Stimulated activated CD4-positive, alpha-beta T cell treated with anti-CD3 and anti-CD28 coated beads, Interleukin-1b, Interleukin-23, amount 100 ng/mL, for 48 hours (primary cell): ENCODE results near the gene SFRP2.

Source experiments
- DNase-seq: peaks from one replicate; pipeline ENCODE4 v3.0.0-alpha.2; 2020

SFRP2 gene

GRCh38 chr4:153792618-153793247 lies 3.9 kb upstream of the SFRP2 start:
- no peak for DNase-seq

- DNase-seq: peak; percentile 50
Observed at GRCh38 chr4:153791746-153792617, 3.1 kb upstream of the SFRP2 start.

GRCh38 chr4:153790962-153791551 lies 2.2 kb upstream of the SFRP2 start:
- DNase-seq: peak; percentile 34

GRCh38 chr4:153790500-153790865 lies 1.6 kb upstream of the SFRP2 start:
- DNase-seq: no peak

GRCh38 chr4:153789741-153790499 lies 1.0 kb upstream of the SFRP2 start:
- no peak for DNase-seq

GRCh38 chr4:153788051-153788412 lies 851 bp downstream of the SFRP2 start:
- DNase-seq: no peak

GRCh38 chr4:153787575-153787974 lies 1.3 kb downstream of the SFRP2 start:
- DNase-seq: no peak

- no peak for DNase-seq
Observed at GRCh38 chr4:153787061-153787560, 1.8 kb downstream of the SFRP2 start.

- no peak for DNase-seq
Observed at GRCh38 chr4:153785910-153786721, 2.8 kb downstream of the SFRP2 start.

- DNase-seq: no peak
Observed at GRCh38 chr4:153784166-153784699, 4.7 kb downstream of the SFRP2 start.

- no peak for DNase-seq
Observed at GRCh38 chr4:153782581-153782980, 6.3 kb downstream of the SFRP2 start.

GRCh38 chr4:153781717-153782416 lies 7.0 kb downstream of the SFRP2 start:
- DNase-seq: no peak

- DNase-seq: no peak
Observed at GRCh38 chr4:153781280-153781679, 7.6 kb downstream of the SFRP2 start.

GRCh38 chr4:153780876-153781275 lies 8.0 kb downstream of the SFRP2 start:
- no peak for DNase-seq

GRCh38 chr4:153780221-153780620 lies 8.7 kb downstream of the SFRP2 start:
- DNase-seq: no peak

GRCh38 chr4:153778383-153778782 lies 10.5 kb downstream of the SFRP2 start:
- DNase-seq: no peak

GRCh38 chr4:153777421-153777820 lies 11.5 kb downstream of the SFRP2 start:
- DNase-seq: no peak

- no peak for DNase-seq
Observed at GRCh38 chr4:153776601-153777000, 12.3 kb downstream of the SFRP2 start.

- DNase-seq: no peak
Observed at GRCh38 chr4:153773236-153773690, 15.6 kb downstream of the SFRP2 start.

GRCh38 chr4:153771046-153771445 lies 17.8 kb downstream of the SFRP2 start:
- DNase-seq: no peak

- DNase-seq: no peak
Observed at GRCh38 chr4:153766758-153767157, 22.1 kb downstream of the SFRP2 start.
